ENCODE measurements around the gene IGF1R.

Gene IGF1R

DNA sequence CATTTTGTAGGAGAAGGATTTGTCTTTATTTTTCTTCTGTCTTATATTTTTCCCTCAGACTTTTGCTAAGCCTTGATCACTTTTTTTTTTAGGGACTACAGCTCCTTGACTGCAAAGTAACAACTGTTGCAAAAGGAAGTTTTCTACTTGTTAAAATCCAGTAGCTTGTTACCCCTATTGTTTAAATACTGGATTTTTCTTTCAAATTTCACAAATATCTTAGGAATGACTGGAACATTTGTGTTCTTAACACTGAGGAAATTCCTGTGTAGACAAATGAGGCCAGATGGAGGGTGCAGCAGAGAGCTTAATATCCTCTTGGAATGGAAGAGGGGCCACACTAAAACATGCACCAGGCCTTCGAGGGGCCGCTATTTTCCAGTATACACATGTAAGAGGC lies 362.4 kb downstream of the IGF1R start:
- DNase-seq, result no peak
